Heart right ventricle (tissue), 16 donors: Measurements from ENCODE around the gene TLDC2. TPM values are rescaled to one million over a fixed set of nuclear protein-coding genes. Genes with fewer than 3 reads are reported as not detected.

Experiments
- ATAC-seq, 8 donors: fragments of 200-7000 bp; cut with Tn5 transposase; one replicate each; pipeline ENCODE4 v1.9.1; 2020; ENCODE audit warnings: mild to moderate bottlenecking in 8 of 8, moderate library complexity in 8 of 8, moderate number of reproducible peaks in 1 of 8
- DNase-seq, 2 donors: peaks; one replicate each; pipeline ENCODE4 v3.0.0-alpha.2; 2020
- H3K27ac ChIP-seq, 10 donors: fragments of 200-600 bp; sonication (generic) in 2 of 10; one replicate each; pipeline versions ENCODE4 v1.5.0 to v1.8.0; 2020 to 2022; ENCODE audit warnings: mild to moderate bottlenecking in 3 of 10
- H3K27me3 ChIP-seq, 7 donors: fragments of 200-600 bp; one replicate each; pipeline ENCODE4 v1.8.0; 2021 to 2022; ENCODE audit warnings: mild to moderate bottlenecking in 2 of 7
- H3K36me3 ChIP-seq, 9 donors: fragments of 200-600 bp; sonication (generic) in 1 of 9; one replicate each; pipeline versions ENCODE4 v1.5.0 to v1.8.0; 2020 to 2022; ENCODE audit warnings: mild to moderate bottlenecking in 2 of 9
- H3K4me1 ChIP-seq, 9 donors: fragments of 200-600 bp; sonication (generic) in 1 of 9; one replicate each; pipeline versions ENCODE4 v1.5.0 to v1.8.0; 2020 to 2022; ENCODE audit warnings: mild to moderate bottlenecking in 4 of 9
- H3K4me3 ChIP-seq, 10 donors: fragments of 200-600 bp; sonication (generic) in 2 of 10; one replicate each; pipeline versions ENCODE4 v1.5.0 to v1.8.0; 2020 to 2022; ENCODE audit warnings: mild to moderate bottlenecking in 7 of 10, moderate library complexity in 2 of 10
- H3K9me3 ChIP-seq, 11 donors: fragments of 200-600 bp in 10 of 11; sonication (generic) in 2 of 11; one replicate each; pipeline versions ENCODE4 v1.5.0 to v1.8.0; 2013 to 2022; ENCODE audit warnings: mild to moderate bottlenecking in 2 of 11, control low read depth in 1 of 11, moderate library complexity in 1 of 11
- WGBS, 2 donors: extraction: QIAGEN DNeasy Blood & Tissue Kit; methylation state at CpG; one replicate each; pipeline ENCODE4 v1.1.7; 2013; ENCODE audit warnings: inconsistent platforms in 1 of 2; 5-methylcytosine and 5-hydroxymethylcytosine counted together
- intact Hi-C, 10 donors: fragments of 100-400 bp; cut with DNase I; formaldehyde crosslinking; loops; one replicate each; pipeline versions ENCODE4 v1.11.1 to v1.14.2; 2022
- polyA plus RNA-seq, 2 donors: library from polyadenylated mRNA; stranded (reverse); fragments of 200-250 nt; gene quantifications; one replicate each; pipeline ENCODE4 v1.2.3, GENCODE V29; 2013
- total RNA-seq, 10 donors: library from RNA; stranded (reverse); fragmentation: NEBNext Ultra II Directional in 3 of 10; extraction: Animal tissue kit (Norgen Biotek cat#: 25700) in 3 of 10; gene quantifications; one replicate each; pipeline versions ENCODE4 v1.2.1 to v1.2.4, GENCODE V29; 2021 to 2023
- TF ChIP-seq, protein P1 (sequence below), 9 donors: fragments of 200-600 bp; sonication (generic) in 2 of 9; IDR thresholded peaks; one replicate each; pipeline versions ENCODE4 v1.5.0 to v1.8.0; 2021 to 2022; ENCODE audit warnings: antibody characterized with exemption in 9 of 9, mild to moderate bottlenecking in 5 of 9, moderate library complexity in 1 of 9
- donor health status: Arrhythmogenic right ventricular cardiomyopathy.
- donor health status: ischemic (EF 13 %, LVEDD 7.1; RV severe dilation, severe dysfunction).
- donor health status: healthy with polysubstance abuse.
- donor health status: DM: no; HTN: yes; CAD: no.
- donor health status: DM: no; HTN: no; CAD: no.
- donor health status: ischemic (EF 25% LVEDD 6.9; RV normal size, moderate dysfunction).
- donor health status: ischemic (EF 25% LVEDD 5.7; RV mildly dilated, moderate dysfunction).
- donor health status: healthy.
- donor health status: DM: yes; HTN: yes; CAD: no.
- donor health status: Ischemic cardiomyopathy.
- donor health status: ischemic (EF 35%, LVEDD 5.7; RV mildly dilated, moderate dysfunction).
- donor health status: nonischemic (EF 11% LVEDD 7.7; RV severe dilation, severe dysfunction).
- donor health status: DM: yes; HTN: yes; CAD: no.
- donor health status: PGD.
- donor health status: ischemic (EF 29% LVEDD 5.4; RV normal size, mild dysfunction).
- donor health status: nonischemic (EF 23%, LVEDD 6.1; RV moderate dilation, normal function).

The TLDC2 gene
- total and polyA plus RNA-seq, 12 donors, result 0.01 TPM; not detected in 11

DNA sequence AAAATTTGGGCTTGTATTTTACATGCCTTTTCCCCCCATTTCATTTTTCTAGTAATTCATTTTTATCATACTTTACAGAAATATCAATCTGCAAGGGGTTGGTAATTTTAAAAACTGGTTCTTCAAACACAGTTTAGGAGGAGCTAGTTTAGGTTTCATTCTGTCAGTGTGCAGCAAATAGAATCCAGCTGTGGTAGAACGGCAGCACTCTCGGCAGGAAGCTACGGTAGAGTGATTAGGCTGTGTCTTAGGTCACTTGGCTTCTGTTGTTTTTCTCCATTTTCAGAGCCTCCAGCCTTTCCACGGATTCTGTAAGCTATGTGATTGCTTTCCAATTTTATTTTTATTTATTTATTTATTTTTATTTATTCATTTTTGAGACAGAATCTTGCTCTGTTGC is 32.7 kb downstream of the TLDC2 start:
- WGBS, 2 donors, result 69 to 83% methylated on average over 4 of the region's 4 CpGs
- no peak for DNase-seq
- no peak for ATAC-seq
- no peaks in the 10 kb centered on the region for H3K9me3 ChIP-seq
- peaks cover 0 to 100% (median 52%) of the 10 kb centered on the region in 9 donors for H3K36me3 ChIP-seq
- no peaks in the 10 kb centered on the region for H3K27me3 ChIP-seq
- no peaks in the 10 kb centered on the region for H3K4me1 ChIP-seq
- TF ChIP-seq, protein P1, sequence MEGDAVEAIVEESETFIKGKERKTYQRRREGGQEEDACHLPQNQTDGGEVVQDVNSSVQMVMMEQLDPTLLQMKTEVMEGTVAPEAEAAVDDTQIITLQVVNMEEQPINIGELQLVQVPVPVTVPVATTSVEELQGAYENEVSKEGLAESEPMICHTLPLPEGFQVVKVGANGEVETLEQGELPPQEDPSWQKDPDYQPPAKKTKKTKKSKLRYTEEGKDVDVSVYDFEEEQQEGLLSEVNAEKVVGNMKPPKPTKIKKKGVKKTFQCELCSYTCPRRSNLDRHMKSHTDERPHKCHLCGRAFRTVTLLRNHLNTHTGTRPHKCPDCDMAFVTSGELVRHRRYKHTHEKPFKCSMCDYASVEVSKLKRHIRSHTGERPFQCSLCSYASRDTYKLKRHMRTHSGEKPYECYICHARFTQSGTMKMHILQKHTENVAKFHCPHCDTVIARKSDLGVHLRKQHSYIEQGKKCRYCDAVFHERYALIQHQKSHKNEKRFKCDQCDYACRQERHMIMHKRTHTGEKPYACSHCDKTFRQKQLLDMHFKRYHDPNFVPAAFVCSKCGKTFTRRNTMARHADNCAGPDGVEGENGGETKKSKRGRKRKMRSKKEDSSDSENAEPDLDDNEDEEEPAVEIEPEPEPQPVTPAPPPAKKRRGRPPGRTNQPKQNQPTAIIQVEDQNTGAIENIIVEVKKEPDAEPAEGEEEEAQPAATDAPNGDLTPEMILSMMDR (IDR thresholded peaks at IDR 0.05), result no peak
- no peak overlapping the region for H3K27ac ChIP-seq
- intact Hi-C loops, result no loop called here
- H3K4me3 ChIP-seq, result no peak overlapping the region

DNA sequence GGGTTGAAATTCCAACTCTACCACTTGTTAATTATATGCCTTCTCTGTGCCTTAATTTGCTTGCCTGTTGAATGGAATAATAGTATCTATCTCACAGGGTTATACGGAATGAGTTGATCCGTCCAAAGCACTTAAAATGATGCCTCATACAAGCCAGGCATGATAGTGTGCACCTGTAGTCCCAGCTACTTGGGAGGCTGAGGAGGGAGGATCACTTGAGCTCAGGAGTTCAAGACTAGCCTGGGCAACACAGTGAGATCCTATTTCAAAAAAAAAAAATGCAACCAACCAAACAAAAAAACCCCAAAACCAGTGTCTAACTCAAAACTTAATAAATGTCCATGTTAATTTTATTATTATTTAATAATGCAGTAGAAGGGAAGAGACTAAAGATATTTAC is 40.3 kb downstream of the TLDC2 start:
- Histone ChIP-seq H3K27ac (no peak overlapping the region), H3K27me3 (no peaks in the 10 kb centered on the region), H3K4me1 (no peaks in the 10 kb centered on the region), H3K4me3 (no peak overlapping the region), H3K36me3 (peaks cover 0 to 98% (median 30%) of the 10 kb centered on the region in 9 donors), H3K9me3 (no peaks in the 10 kb centered on the region)
- TF ChIP-seq, protein P1 (IDR thresholded peaks at IDR 0.05), result no peak
- no peak for DNase-seq
- intact Hi-C loops, result no loop called here
- ATAC-seq, result no peak
- 96 to 100% methylated on average over 2 of the region's 2 CpGs for WGBS, 2 donors

DNA sequence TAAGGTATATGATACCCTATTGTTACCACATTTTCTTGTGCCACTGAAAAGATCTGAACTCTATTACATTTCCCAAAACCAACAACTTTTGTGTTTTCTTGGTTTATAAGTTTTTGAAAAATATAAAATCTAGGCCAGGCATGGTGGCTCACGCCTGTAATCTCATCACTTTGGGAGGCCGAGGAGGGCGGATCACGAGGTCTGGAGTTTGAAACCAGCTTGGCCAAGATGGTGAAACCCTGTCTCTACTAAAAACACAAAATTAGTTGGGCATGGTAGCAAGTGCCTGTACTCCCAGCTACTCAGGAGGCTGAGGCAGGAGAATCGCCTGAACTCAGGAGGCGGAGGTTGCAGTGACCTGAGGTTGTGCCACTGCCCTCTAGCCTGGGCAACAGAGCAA is 41.3 kb downstream of the TLDC2 start:
- H3K4me3 ChIP-seq, result no peak overlapping the region
- TF ChIP-seq, protein P1 (IDR thresholded peaks at IDR 0.05), result no peak
- H3K9me3 ChIP-seq, result no peaks in the 10 kb centered on the region
- ATAC-seq (no peak), DNase-seq (no peak)
- intact Hi-C loops, result no loop called here
- no peak overlapping the region for H3K27ac ChIP-seq
- no peaks in the 10 kb centered on the region for H3K27me3 ChIP-seq
- H3K4me1 ChIP-seq, result no peaks in the 10 kb centered on the region
- peaks cover 0 to 98% (median 27%) of the 10 kb centered on the region in 9 donors for H3K36me3 ChIP-seq
- 97 to 100% methylated on average over 6 of the region's 6 CpGs for WGBS, 2 donors

DNA sequence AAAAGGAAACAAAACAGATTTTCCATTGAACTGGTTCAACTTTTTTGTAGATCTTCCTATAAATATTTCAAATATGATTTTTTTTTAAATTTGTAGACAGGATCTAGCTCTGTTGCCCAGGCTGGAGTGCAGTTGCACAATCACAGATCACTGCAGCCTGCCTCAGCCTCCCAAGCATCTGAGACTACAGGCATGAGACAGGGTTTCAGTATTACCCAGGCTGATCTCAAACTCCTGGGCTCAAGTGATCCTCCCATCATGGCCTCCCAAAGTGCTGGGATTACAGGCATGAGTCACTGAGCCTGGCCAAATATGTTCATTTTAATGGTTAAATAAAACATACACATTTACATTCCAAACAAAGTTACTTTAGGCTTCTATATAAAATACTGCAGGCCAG is 42.0 kb downstream of the TLDC2 start:
- no peak for ATAC-seq
- no peak overlapping the region for H3K4me3 ChIP-seq
- H3K27ac ChIP-seq, result no peak overlapping the region
- no peaks in the 10 kb centered on the region for H3K4me1 ChIP-seq
- DNase-seq, result no peak
- no peaks in the 10 kb centered on the region for H3K9me3 ChIP-seq
- peaks cover 0 to 98% (median 26%) of the 10 kb centered on the region in 9 donors for H3K36me3 ChIP-seq
- no peaks in the 10 kb centered on the region for H3K27me3 ChIP-seq
- TF ChIP-seq, protein P1 (IDR thresholded peaks at IDR 0.05), result no peak
- intact Hi-C loops, result no loop called here
